Measurements from ENCODE around the gene MYH7B. TPM values are rescaled to one million over a fixed set of nuclear protein-coding genes. Genes with fewer than 3 reads are reported as not detected.

The MYH7B gene
- 0.06 to 0.19 TPM (median 0.12 TPM) in 5 replicates for total RNA-seq (2022; extraction: Qiagen RNA extraction; ENCODE audit: low read depth)

GRCh38 chr20:34955231-34956040, at the start of gene MYH7B, which contains the start of gene GSS:
Gene MYH7B (plus strand): TSS chr20:34955868. CDS start chr20:34978006, 22,138 bp downstream.
Gene GSS (minus strand): TSS chr20:34955806. CDS start chr20:34951852, 3,954 bp downstream.

Other genes with a start within 250 kb of the MYH7B start
- gene NCOA6, start 130.2 kb upstream of the MYH7B start, total RNA-seq (2022; extraction: Qiagen RNA extraction; ENCODE audit: low read depth), result 17.4 to 21.5 TPM (median 19.1 TPM) in 5 replicates
- gene GGT7, start 83.0 kb upstream of the MYH7B start, total RNA-seq (2022; extraction: Qiagen RNA extraction; ENCODE audit: low read depth), result 5.2 to 8.9 TPM (median 8.0 TPM) in 5 replicates
- 9.4 to 11.9 TPM (median 10.7 TPM) in 5 replicates for gene ACSS2, start 79.3 kb upstream of the MYH7B start, total RNA-seq (2022; extraction: Qiagen RNA extraction; ENCODE audit: low read depth)
- gene GSS, start 62 bp upstream of the MYH7B start, total RNA-seq (2022; extraction: Qiagen RNA extraction; ENCODE audit: low read depth), result 55.8 to 62.6 TPM (median 57.7 TPM) in 5 replicates
- gene TRPC4AP, start 136.9 kb downstream of the MYH7B start, total RNA-seq (2022; extraction: Qiagen RNA extraction; ENCODE audit: low read depth), result 57.0 to 62.5 TPM (median 60.6 TPM) in 5 replicates
- 45.7 to 58.4 TPM (median 54.9 TPM) in 5 replicates for gene EDEM2, start 191.5 kb downstream of the MYH7B start, total RNA-seq (2022; extraction: Qiagen RNA extraction; ENCODE audit: low read depth)
- 106 to 153 TPM (median 145 TPM) in 5 replicates for gene PROCR, start 216.2 kb downstream of the MYH7B start, total RNA-seq (2022; extraction: Qiagen RNA extraction; ENCODE audit: low read depth)